Panc1 (cell line): Measurements from ENCODE around the gene AGBL3. TPM values are rescaled to one million over a fixed set of nuclear protein-coding genes. Genes with fewer than 3 reads are reported as not detected.
"Not testable (repeated sequence)": the region's sequence is repeated elsewhere in the genome, so short reads cannot be mapped to it uniquely, and the experiment has no call there.

ENCODE experiments used
- ATAC-seq: fragments of 200-7000 bp; cut with Tn5 transposase; 2 replicates; pipeline ENCODE4 v1.9.1; 2020; ENCODE audit warnings: mild to moderate bottlenecking, moderate library complexity
- BruUV-seq: library from RNA; stranded (reverse); fragments of 400-500 nt; replicated peaks from 2 replicates; lab custom pipeline; 2021; lab: Mats Ljungman, UMichigan
- CTCF ChIA-PET: fragments of 300-600 bp; sonication (Branson Sonifier 250); formaldehyde crosslinking; loops from one replicate; lab custom pipeline; 2022; ENCODE audit warnings: antibody characterized with exemption; lab: Charles Lee
- POLR2A ChIA-PET: fragments of 300-600 bp; sonication (Branson Sonifier 250); formaldehyde crosslinking; loops from one replicate; lab custom pipeline; 2022; ENCODE audit warnings: antibody characterized with exemption; lab: Charles Lee
- DNase-seq: peaks from one replicate; pipeline ENCODE4 v3.0.0-alpha.2; 2010; ENCODE audit warnings: low read depth, low spot score
- H3K27ac ChIP-seq: 2 replicates; pipeline ENCODE4 v1.5.1; 2011; ENCODE audit warnings: mild to moderate bottlenecking, low read length, inconsistent platforms
- H3K27me3 ChIP-seq: fragments of 200-500 bp; sonication (Bioruptor generic); 2 replicates; pipeline ENCODE4 v1.6.0; 2014; ENCODE audit warnings: low read length, inconsistent platforms; ENCODE audit not compliant: control insufficient read depth, insufficient read depth
- H3K36me3 ChIP-seq: fragments of 200-500 bp; sonication (Bioruptor generic); 2 replicates; pipeline ENCODE4 v1.5.1; 2014; ENCODE audit warnings: inconsistent platforms, mild to moderate bottlenecking, low read length, moderate library complexity; ENCODE audit not compliant: control insufficient read depth, insufficient read depth
- H3K4me1 ChIP-seq: 2 replicates; pipeline ENCODE4 v1.5.1; 2011; ENCODE audit warnings: inconsistent platforms, mild to moderate bottlenecking, low read length, moderate library complexity; ENCODE audit not compliant: control insufficient read depth, insufficient read depth
- H3K4me3 ChIP-seq, 2 experiments: 2 replicates each; pipeline ENCODE4 v1.5.1; 2011 to 2012; ENCODE audit warnings: low read depth in 2 of 2, low read length in 2 of 2, mild to moderate bottlenecking in 2 of 2, inconsistent platforms in 1 of 2, moderate library complexity in 1 of 2
- H3K9me3 ChIP-seq: fragments of 200-500 bp; sonication (Bioruptor generic); 2 replicates; pipeline ENCODE4 v1.5.1; 2014; ENCODE audit warnings: low read depth, mild to moderate bottlenecking, inconsistent platforms, low read length, moderate library complexity; ENCODE audit not compliant: control insufficient read depth, insufficient read depth
- CTCF ChIP-seq: fragments of 450-650 bp; IDR thresholded peaks from 2 replicates; pipeline ENCODE4 v1.5.1; 2017; ENCODE audit warnings: mild to moderate bottlenecking
- POLR2AphosphoS5 ChIP-seq: IDR thresholded peaks from 2 replicates; pipeline ENCODE4 v1.6.1; 2012; ENCODE audit warnings: mild to moderate bottlenecking, low read depth, low read length, moderate library complexity
- REST ChIP-seq, 2 experiments: IDR thresholded peaks; 2 replicates each; pipeline ENCODE4 v1.6.1; 2011 to 2012; ENCODE audit warnings: low read depth in 2 of 2, control low read depth in 1 of 2, low read length in 1 of 2, mild to moderate bottlenecking in 1 of 2, moderate library complexity in 1 of 2; ENCODE audit not compliant: insufficient read depth in 1 of 2
- SIN3A ChIP-seq: IDR thresholded peaks from 2 replicates; pipeline ENCODE4 v1.6.1; 2012; ENCODE audit warnings: low read depth, mild to moderate bottlenecking, low read length, moderate library complexity, borderline replicate concordance; ENCODE audit not compliant: insufficient read depth
- TCF7L2 ChIP-seq: IDR thresholded peaks from 2 replicates; pipeline ENCODE4 v1.6.1; 2011; ENCODE audit warnings: mild to moderate bottlenecking, low read depth, low read length, inconsistent platforms
- in situ Hi-C: cut with HindIII; loops from 2 replicates; pipeline ENCODE4 v1.10.0; 2016; ENCODE audit warnings: low sequenced_read_pairs, low pct_unique_long_range_greater_than_20kb
- intact Hi-C: fragments of 100-400 bp; cut with micrococcal nuclease; formaldehyde crosslinking; loops from one replicate; pipeline ENCODE4 v1.10.0; 2022; ENCODE audit not compliant: unreplicated experiment
- total RNA-seq: library from RNA; stranded (reverse); gene quantifications from one replicate; pipeline ENCODE4 v1.2.1, GENCODE V29; 2021; ENCODE audit not compliant: unreplicated experiment

The AGBL3 gene
- total RNA-seq, 1 experiment from 2014 or later: 2.5 TPM

- H3K27me3 ChIP-seq: no peaks in the 10 kb centered on the region
- ChIA-PET CTCF (no interaction called here), POLR2A (no interaction called here)
- H3K27ac ChIP-seq: no peak overlapping the region
- H3K9me3 ChIP-seq: no peaks in the 10 kb centered on the region
- H3K4me1 ChIP-seq: no peaks in the 10 kb centered on the region
- BruUV-seq: no TSS peak
- TF ChIP-seq POLR2AphosphoS5 (no peak), CTCF (no peak), REST (IDR thresholded peaks at IDR 0.05; ENCODE audit: insufficient read depth in 1 of 2, low read depth in 2 of 2, low read length in 1 of 2) (no peak), TCF7L2 (no peak), SIN3A (no peak)
- in situ Hi-C loops: no loop called here
- intact Hi-C loops: no loop called here
- H3K4me3 ChIP-seq: no peak overlapping the region
- DNase-seq: no peak
- no peak for ATAC-seq
- no peaks in the 10 kb centered on the region for H3K36me3 ChIP-seq
Observed at GRCh38 chr7:135035252-135035651, 48.9 kb downstream of the AGBL3 start.

- H3K4me1 ChIP-seq, H3K27ac ChIP-seq, H3K27me3 ChIP-seq, H3K9me3 ChIP-seq, DNase-seq, H3K4me3 ChIP-seq, H3K36me3 ChIP-seq, ATAC-seq, BruUV-seq, POLR2A ChIA-PET, intact Hi-C loops, CTCF ChIA-PET, in situ Hi-C loops: not testable (repeated sequence)
Observed at GRCh38 chr7:135067017-135067416, 80.7 kb downstream of the AGBL3 start.

- intact Hi-C loops: no loop called here
Observed at GRCh38 chr7:135074096-135074495, 87.8 kb downstream of the AGBL3 start.

More at GRCh38 chr7:135074096-135074495, 87.8 kb downstream of the AGBL3 start:
- ATAC-seq (no peak), DNase-seq (no peak)
- Histone ChIP-seq H3K27ac (no peak overlapping the region), H3K27me3 (no peaks in the 10 kb centered on the region), H3K36me3 (no peaks in the 10 kb centered on the region), H3K4me1 (no peaks in the 10 kb centered on the region), H3K9me3 (no peaks in the 10 kb centered on the region), H3K4me3 (no peak overlapping the region)
- ChIA-PET POLR2A (no interaction called here), CTCF (no interaction called here)
- in situ Hi-C loops: no loop called here
- no peak for TF ChIP-seq POLR2AphosphoS5
- no TSS peak for BruUV-seq
